PC-3 (cell line): ENCODE measurements around the gene TRIM10. TPM values are rescaled to one million over a fixed set of nuclear protein-coding genes. Genes with fewer than 3 reads are reported as not detected.

Experiments used
- ATAC-seq: fragments of 200-7000 bp; cut with Tn5 transposase; 2 replicates; pipeline ENCODE4 v1.9.1; 2020; ENCODE audit warnings: mild to moderate bottlenecking, moderate library complexity
- BruUV-seq: library from RNA; stranded (reverse); fragments of 400-500 nt; replicated peaks from 2 replicates; lab custom pipeline; 2021; lab: Mats Ljungman, UMichigan
- CTCF ChIA-PET: fragments of 300-600 bp; sonication (Branson Sonifier 250); formaldehyde crosslinking; loops from one replicate; lab custom pipeline; 2022; ENCODE audit warnings: antibody characterized with exemption; lab: Charles Lee
- POLR2A ChIA-PET: fragments of 300-600 bp; sonication (Branson Sonifier 250); formaldehyde crosslinking; loops from one replicate; lab custom pipeline; 2022; ENCODE audit warnings: antibody characterized with exemption; ENCODE audit not compliant: unreplicated experiment; lab: Charles Lee
- DNase-seq: peaks from one replicate; pipeline ENCODE4 v3.0.0-alpha.2; 2015
- H2AFZ ChIP-seq: fragments of 300-600 bp; sonication (generic); 2 replicates; pipeline ENCODE4 v1.6.0; 2016; ENCODE audit warnings: antibody characterized with exemption, low read length
- H3F3A ChIP-seq: fragments of 300-600 bp; sonication (generic); one replicate; pipeline ENCODE4 v1.6.0; 2017; ENCODE audit warnings: antibody characterized with exemption, low read length, control low read depth, mild to moderate bottlenecking; ENCODE audit not compliant: unreplicated experiment
- H3K27ac ChIP-seq: fragments of 300-600 bp; sonication (generic); 2 replicates; pipeline ENCODE4 v1.5.1; 2016; ENCODE audit warnings: mild to moderate bottlenecking, low read length
- H3K27me3 ChIP-seq: fragments of 300-600 bp; sonication (generic); 2 replicates; pipeline ENCODE4 v1.6.1; 2016; ENCODE audit warnings: low read length, mixed read lengths
- H3K36me3 ChIP-seq: fragments of 300-600 bp; sonication (generic); 2 replicates; pipeline ENCODE4 v1.6.1; 2016; ENCODE audit warnings: low read depth, mixed run types, low read length, mixed read lengths
- H3K4me1 ChIP-seq: fragments of 300-600 bp; sonication (generic); 2 replicates; pipeline ENCODE4 v1.5.1; 2016; ENCODE audit warnings: low read length; ENCODE audit not compliant: insufficient read depth
- H3K4me2 ChIP-seq: fragments of 300-600 bp; sonication (generic); 2 replicates; pipeline ENCODE4 v1.6.0; 2016; ENCODE audit warnings: low read length
- H3K4me3 ChIP-seq: fragments of 300-600 bp; sonication (generic); 2 replicates; pipeline ENCODE4 v1.5.1; 2016; ENCODE audit warnings: mild to moderate bottlenecking, low read length, mixed read lengths
- H3K79me2 ChIP-seq: fragments of 300-600 bp; sonication (generic); 2 replicates; pipeline ENCODE4 v1.6.1; 2017; ENCODE audit warnings: low read length, mixed read lengths
- H3K9ac ChIP-seq: fragments of 300-600 bp; sonication (generic); 2 replicates; pipeline ENCODE4 v1.6.0; 2016; ENCODE audit warnings: mild to moderate bottlenecking, low read length
- H3K9me2 ChIP-seq: fragments of 300-600 bp; sonication (generic); replicated peaks from 2 replicates; pipeline ENCODE4 v1.6.1; 2016; ENCODE audit warnings: mixed run types, low read length, mixed read lengths
- H3K9me3 ChIP-seq: fragments of 300-600 bp; sonication (generic); 2 replicates; pipeline ENCODE4 v1.6.1; 2016; ENCODE audit warnings: low read length, mixed read lengths
- H4K20me1 ChIP-seq: fragments of 300-600 bp; sonication (generic); 2 replicates; pipeline ENCODE4 v1.6.1; 2016; ENCODE audit warnings: low read length, mixed read lengths
- EZH2 ChIP-seq: fragments of 300-600 bp; sonication (generic); IDR thresholded peaks from one replicate; pipeline ENCODE4 v1.6.1; 2017; ENCODE audit warnings: antibody characterized with exemption, mild to moderate bottlenecking, low read length; ENCODE audit not compliant: unreplicated experiment
- EZH2phosphoT487 ChIP-seq: fragments of 300-600 bp; sonication (generic); IDR thresholded peaks from 2 replicates; pipeline ENCODE4 v1.6.1; 2018; ENCODE audit warnings: mild to moderate bottlenecking, antibody characterized with exemption, low read length, borderline replicate concordance
- intact Hi-C: fragments of 100-400 bp; cut with micrococcal nuclease; formaldehyde crosslinking; loops from 2 replicates; pipeline ENCODE4 v1.9.0; 2023
- total RNA-seq: library from RNA; depleted of rRNA; stranded (reverse); fragments of >200 nt; gene quantifications from 2 replicates; pipeline ENCODE4 v1.2.3, GENCODE V29; 2014
- TF ChIP-seq, protein P1 (sequence below): fragments of 300-600 bp; sonication (generic); conservative IDR thresholded peaks from 2 replicates; pipeline ENCODE4 v1.5.1; 2017; ENCODE audit warnings: antibody characterized with exemption, low read depth, mild to moderate bottlenecking, low read length

The TRIM10 gene
- total RNA-seq, 1 experiment from 2014 or later = not detected

DNA sequence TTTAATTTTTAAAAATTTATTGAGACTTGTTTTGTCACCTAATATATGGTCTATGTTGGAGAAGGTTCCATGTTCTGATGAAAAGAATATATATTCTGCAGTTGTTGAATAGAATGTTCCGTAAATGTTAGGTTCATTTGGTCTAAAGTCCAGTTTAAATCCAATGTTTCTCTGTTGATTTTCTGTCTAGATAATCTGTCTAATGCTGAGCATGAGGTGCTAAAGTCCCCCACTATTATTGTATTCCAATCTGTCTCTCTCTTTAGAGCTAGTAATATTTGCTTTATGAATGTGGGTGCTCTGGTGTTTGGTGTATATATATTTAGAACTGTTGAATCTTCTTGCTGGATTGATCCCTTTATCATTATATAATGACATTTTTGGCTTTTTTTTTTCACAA is 17.8 kb upstream of the TRIM10 start:
- no TSS peak for BruUV-seq
- CTCF ChIA-PET = no interaction called here

DNA sequence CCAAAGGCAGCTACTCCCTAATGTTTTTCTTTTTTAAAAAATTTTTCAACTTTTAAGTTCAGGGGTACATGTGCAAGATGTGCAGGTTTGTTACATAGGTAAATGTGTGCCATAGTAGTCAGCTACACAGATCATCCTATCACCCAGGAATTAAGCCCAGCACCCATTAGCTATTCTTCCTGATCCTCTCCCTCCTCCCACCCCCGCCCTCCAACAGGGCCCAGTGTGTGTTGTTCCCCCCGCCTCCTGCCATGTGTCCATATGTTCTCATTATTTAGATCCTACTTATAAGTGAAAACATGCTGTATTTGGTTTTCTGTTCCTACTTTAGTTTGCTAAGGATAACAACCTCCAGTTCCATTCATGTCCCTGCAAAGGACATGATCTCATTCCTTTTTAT is 14.8 kb upstream of the TRIM10 start:
- no peaks in the 10 kb centered on the region for H3K9me2 ChIP-seq
- H3K36me3 ChIP-seq = no peaks in the 10 kb centered on the region
- ChIA-PET POLR2A (no interaction called here), CTCF (no interaction called here)
- H4K20me1 ChIP-seq = no peaks in the 10 kb centered on the region
- H3K4me3 ChIP-seq = no peak overlapping the region
- intact Hi-C loops = loop anchor here (10.0 kb wide), 1 partner anchor 321 kb away; no protein-coding TSS in a partner anchor
- no peaks in the 10 kb centered on the region for H3K79me2 ChIP-seq
- no peak overlapping the region for H3K9ac ChIP-seq
- no peaks in the 10 kb centered on the region for H3K4me1 ChIP-seq
- no peaks in the 10 kb centered on the region for H3F3A ChIP-seq
- BruUV-seq = no TSS peak
- H3K9me3 ChIP-seq = peaks cover 11% of the 10 kb centered on the region; the same call in 1 of the 2 replicates
- TF ChIP-seq, protein P1, sequence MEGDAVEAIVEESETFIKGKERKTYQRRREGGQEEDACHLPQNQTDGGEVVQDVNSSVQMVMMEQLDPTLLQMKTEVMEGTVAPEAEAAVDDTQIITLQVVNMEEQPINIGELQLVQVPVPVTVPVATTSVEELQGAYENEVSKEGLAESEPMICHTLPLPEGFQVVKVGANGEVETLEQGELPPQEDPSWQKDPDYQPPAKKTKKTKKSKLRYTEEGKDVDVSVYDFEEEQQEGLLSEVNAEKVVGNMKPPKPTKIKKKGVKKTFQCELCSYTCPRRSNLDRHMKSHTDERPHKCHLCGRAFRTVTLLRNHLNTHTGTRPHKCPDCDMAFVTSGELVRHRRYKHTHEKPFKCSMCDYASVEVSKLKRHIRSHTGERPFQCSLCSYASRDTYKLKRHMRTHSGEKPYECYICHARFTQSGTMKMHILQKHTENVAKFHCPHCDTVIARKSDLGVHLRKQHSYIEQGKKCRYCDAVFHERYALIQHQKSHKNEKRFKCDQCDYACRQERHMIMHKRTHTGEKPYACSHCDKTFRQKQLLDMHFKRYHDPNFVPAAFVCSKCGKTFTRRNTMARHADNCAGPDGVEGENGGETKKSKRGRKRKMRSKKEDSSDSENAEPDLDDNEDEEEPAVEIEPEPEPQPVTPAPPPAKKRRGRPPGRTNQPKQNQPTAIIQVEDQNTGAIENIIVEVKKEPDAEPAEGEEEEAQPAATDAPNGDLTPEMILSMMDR = no peak
- TF ChIP-seq EZH2 (no peak), EZH2phosphoT487 (no peak)
- H3K27ac ChIP-seq = no peak overlapping the region
- ATAC-seq = no peak
- H3K27me3 ChIP-seq = peaks cover 40% of the 10 kb centered on the region
- no peak for DNase-seq
- no peak overlapping the region for H3K4me2 ChIP-seq
- H2AFZ ChIP-seq = no peak overlapping the region

More for the DNA sequence above, 17.8 kb upstream of the TRIM10 start:
- ATAC-seq = no peak
- no peaks in the 10 kb centered on the region for H3K9me2 ChIP-seq
- H3K9ac ChIP-seq = no peak overlapping the region
- intact Hi-C loops = loop anchor here (10.0 kb wide), 1 partner anchor 324 kb away; no protein-coding TSS in a partner anchor
- H3K27me3 ChIP-seq = peaks cover 29% of the 10 kb centered on the region
- peaks cover 11% of the 10 kb centered on the region; the same call in 1 of the 2 replicates for H3K9me3 ChIP-seq
- TF ChIP-seq EZH2 (no peak), EZH2phosphoT487 (no peak)
- TF ChIP-seq, protein P1 = no peak
- no peaks in the 10 kb centered on the region for H4K20me1 ChIP-seq
- DNase-seq = no peak
- no peaks in the 10 kb centered on the region for H3K36me3 ChIP-seq
- POLR2A ChIA-PET = no interaction called here
- H3K4me3 ChIP-seq = no peak overlapping the region
- no peak overlapping the region for H3K27ac ChIP-seq
- no peak overlapping the region for H2AFZ ChIP-seq
- no peaks in the 10 kb centered on the region for H3F3A ChIP-seq
- H3K4me2 ChIP-seq = no peak overlapping the region
- H3K79me2 ChIP-seq = no peaks in the 10 kb centered on the region
- no peaks in the 10 kb centered on the region for H3K4me1 ChIP-seq

GRCh38 chr6:30172681-30173080 is 11.7 kb upstream of the TRIM10 start:
- Histone ChIP-seq H3K79me2 (no peaks in the 10 kb centered on the region), H3K36me3 (no peaks in the 10 kb centered on the region), H3K4me2 (no peak overlapping the region), H3K27ac (no peak overlapping the region), H3K9ac (no peak overlapping the region), H2AFZ (no peak overlapping the region), H3F3A (no peaks in the 10 kb centered on the region), H3K4me1 (no peaks in the 10 kb centered on the region), H3K27me3 (peaks cover 36% of the 10 kb centered on the region), H3K9me2 (no peaks in the 10 kb centered on the region), H3K9me3 (no peaks in the 10 kb centered on the region), H4K20me1 (no peaks in the 10 kb centered on the region), H3K4me3 (no peak overlapping the region)
- DNase-seq = no peak
- intact Hi-C loops = loop anchor here (5.0 to 10.0 kb wide), 3 partner anchors 40 to 465 kb away; no protein-coding TSS in a partner anchor
- ChIA-PET POLR2A (no interaction called here), CTCF (no interaction called here)
- TF ChIP-seq EZH2phosphoT487 (no peak), EZH2 (no peak)
- TF ChIP-seq, protein P1 = no peak
- ATAC-seq = no peak
- no TSS peak for BruUV-seq
